HG02798 (cell line): ENCODE data around the gene ZNF398.
A peak's percentile ranks its signal among the peaks of the same experiment; 100 is the strongest.
"Not testable (repeated sequence)": the region's sequence is repeated elsewhere in the genome, so short reads cannot be mapped to it uniquely, and the experiment has no call there.

Experiments used
- ATAC-seq: cut with Tn5 transposase; IDR thresholded peaks from one replicate; pipeline ENCODE4 v1.9.1; 2021; ENCODE audit warnings: mild to moderate bottlenecking; ENCODE audit not compliant: unreplicated experiment, poor library complexity

ZNF398 gene

DNA sequence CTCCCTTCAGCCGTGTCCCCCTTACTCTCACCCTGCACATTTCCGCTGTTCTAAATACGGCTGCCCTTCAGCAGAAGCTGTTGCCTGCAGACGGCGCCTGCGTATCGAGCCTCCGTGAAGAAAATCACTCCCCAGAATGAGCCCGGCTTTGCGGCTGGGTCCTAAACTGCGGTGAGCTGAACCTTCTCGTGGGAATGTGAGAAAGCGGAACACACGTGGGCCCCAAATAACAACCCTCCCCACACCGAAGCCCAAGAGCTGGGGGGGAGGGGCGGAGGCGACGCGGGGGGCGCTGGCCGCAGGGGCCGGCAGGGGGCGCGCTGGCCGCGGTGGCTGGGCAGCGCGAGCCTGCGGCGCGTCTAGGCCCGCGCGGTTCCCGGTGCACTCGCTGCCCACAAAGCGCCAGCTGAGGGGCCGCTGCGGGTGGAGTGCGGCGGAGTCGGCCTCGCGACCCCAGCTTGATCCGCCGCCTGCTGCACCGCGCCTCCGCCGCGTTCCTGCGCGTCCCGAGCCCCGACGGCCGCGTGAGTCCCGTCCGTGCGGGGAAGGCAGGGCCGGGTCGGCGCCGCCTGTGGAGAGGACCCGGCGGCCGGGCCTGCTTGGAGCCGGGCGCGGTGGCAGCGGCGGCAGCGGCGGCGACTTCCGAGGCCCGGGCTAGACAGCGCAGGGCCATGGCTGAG, at the start of gene ZNF398:
ZNF398 (plus strand) TSS at position 382 of the 680 bp plus-strand sequence; CDS start at position 672, 290 bp downstream.
- peak; percentile 79 for ATAC-seq

GRCh38 chr7:149099058-149099457, 48.2 kb upstream of the ZNF398 start:
- no peak for ATAC-seq

- ATAC-seq, result no peak
Observed at GRCh38 chr7:149100821-149101220, 46.4 kb upstream of the ZNF398 start.

GRCh38 chr7:149102666-149103065, 44.6 kb upstream of the ZNF398 start:
- ATAC-seq, result no peak

GRCh38 chr7:149103424-149103823, 43.8 kb upstream of the ZNF398 start:
- ATAC-seq, result no peak

- ATAC-seq, result no peak
Observed at GRCh38 chr7:149104214-149104613, 43.0 kb upstream of the ZNF398 start.

- ATAC-seq, result no peak
Observed at GRCh38 chr7:149104749-149105148, 42.5 kb upstream of the ZNF398 start.

DNA sequence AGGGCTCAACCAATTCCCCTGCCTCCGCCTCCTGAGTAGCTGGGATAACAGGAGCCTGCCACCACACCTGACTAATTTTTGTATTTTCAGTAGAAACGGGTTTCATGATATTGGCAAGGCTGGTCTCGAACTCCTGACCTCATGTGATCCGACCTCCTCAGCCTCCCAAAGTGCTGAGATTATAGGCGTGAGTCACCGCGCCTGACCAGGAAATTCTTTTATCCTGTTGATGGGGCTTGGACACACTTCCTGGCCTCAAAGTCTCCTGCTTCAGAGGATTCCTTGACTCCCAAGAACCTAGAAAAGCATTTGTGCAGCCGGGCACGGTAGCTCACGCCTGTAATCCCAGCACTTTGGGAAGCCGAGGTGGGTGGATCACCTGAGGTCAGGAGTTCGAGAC, 37.3 kb upstream of the ZNF398 start:
- no peak for ATAC-seq

DNA sequence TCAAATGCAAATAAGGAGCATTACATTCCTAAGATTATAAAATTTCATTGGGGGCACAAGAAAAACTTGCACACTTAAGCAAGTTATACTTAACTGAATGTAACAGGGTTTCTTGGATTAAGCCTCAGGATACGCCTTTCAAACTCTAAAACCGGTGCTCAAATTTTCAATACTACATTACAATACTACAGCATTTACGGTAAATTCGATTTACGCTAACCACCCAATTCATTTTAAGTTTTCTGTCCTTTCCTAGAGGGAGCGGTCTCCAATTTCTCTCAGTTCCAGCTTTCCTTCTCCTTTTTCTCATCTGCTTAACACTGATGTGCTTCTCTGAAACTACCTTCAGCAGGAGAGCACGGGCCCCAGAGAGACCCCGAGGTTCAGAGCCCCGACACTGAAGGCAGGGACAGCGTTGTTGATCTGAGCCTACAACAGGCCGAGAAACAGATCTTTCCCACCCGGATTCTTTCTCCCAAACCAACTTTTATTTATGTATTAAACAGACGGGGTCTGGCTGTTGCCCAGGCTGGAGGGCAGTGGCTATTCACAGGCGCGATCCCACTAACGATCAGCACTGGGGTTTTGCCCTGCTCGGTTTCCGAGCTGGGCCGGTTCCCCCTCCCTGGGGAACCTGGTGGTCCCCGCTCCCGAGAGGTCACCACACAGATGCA, 21.9 kb upstream of the ZNF398 start:
- no peak for ATAC-seq

DNA sequence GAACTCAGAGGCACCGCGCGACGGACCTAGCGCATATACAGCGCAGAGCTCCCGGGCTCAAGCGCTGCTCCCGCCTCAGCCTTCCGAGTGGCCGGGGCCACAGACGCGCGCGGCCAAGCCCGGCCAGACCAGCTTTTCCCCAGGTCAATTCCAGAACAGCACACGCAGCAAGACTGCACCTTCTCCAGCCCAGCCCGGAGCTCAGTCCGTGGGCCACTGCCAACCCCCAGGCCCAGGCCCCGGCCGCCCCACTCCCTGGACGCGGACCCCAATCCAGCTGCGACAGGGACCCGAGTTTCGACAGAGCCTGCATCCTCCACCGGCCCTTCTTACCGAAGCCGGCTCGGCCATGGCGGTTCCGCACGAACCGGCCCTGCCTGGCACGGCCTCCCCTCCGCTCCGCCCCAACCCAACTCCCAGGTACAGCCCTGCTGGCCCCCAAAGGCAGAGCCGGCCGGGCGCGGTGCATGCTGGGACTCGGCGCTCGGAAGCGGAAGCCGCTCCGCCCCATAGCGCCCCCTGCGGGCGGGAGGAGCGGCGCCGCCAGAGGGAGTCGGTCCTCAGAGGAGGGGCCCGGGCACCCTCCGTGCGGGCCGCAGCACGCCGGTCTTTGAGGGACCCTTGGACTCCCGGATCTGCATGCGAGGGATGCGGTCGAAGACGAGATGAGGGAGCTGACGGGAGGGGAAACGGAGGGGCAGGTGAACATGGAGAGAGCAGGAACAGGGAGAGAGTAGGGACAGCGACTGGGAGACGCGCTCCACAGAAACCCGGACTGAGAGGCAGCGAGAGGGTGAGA, 21.2 kb upstream of the ZNF398 start, which contains the start of gene ZNF425:
ZNF425 (minus strand) TSS at position 462 of the 799 bp plus-strand sequence; CDS start at position 351, 111 bp downstream.
- ATAC-seq, result peak; percentile 89

DNA sequence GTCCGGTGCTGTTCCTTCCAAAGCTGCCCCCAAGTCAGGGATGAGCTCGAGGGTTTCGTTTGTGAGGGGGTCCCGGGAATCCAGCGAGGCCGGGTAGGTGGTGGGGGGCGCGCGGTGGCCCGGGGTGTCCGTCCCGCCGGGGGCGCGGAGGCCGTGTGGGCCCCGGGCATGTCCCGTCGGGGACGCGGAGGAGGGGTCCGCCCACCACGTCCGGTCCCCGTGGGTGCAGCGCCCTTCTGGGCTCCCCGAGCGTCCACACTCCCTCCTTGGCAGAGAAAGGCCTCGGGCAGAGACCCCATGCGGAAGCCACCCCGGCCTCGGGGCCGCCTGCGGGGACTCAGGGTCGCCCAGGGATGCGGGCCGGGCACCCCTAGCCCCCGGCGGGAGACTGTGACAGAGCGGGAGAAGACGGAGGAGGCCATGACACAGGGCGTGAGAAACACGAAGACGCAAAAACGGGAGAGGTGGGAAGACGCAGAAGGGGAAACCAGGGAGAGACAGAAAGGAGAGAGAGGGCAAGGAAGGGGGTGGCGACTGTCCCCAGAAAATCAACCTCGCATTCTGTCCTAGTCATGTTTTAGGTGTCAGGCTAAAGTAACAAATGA, 20.5 kb upstream of the ZNF398 start:
- peak; percentile 40 for ATAC-seq

GRCh38 chr7:149130572-149131198, 16.6 kb upstream of the ZNF398 start:
- no peak for ATAC-seq

GRCh38 chr7:149133028-149133710, 14.1 kb upstream of the ZNF398 start:
- ATAC-seq, result no peak

DNA sequence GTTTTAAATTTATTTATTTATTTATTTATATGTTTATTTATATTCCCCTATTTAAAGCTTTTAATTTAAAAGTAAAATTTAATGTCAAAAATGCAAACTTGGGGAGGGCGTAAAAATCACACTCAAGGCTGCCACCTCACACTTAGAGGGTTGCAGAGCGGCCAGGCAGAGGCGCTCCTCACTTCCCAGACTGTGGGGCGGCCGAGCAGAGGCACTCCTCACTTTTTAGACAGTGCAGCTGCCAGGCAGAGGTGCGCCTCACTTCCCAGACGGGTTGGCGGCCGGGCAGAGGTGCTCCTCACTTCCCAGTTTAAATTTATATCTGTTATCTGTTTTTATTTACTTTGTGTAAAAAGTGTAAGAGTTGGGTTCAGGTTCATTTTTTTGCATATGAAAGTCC, 11.1 kb upstream of the ZNF398 start:
- no peak for ATAC-seq

GRCh38 chr7:149140831-149141230, 6.4 kb upstream of the ZNF398 start:
- no peak for ATAC-seq

- no peak for ATAC-seq
Observed at GRCh38 chr7:149141893-149142292, 5.4 kb upstream of the ZNF398 start.

- not testable (repeated sequence) for ATAC-seq
Observed at GRCh38 chr7:149144436-149144922, 2.8 kb upstream of the ZNF398 start.

- ATAC-seq, result no peak
Observed at GRCh38 chr7:149145031-149145845, 2.0 kb upstream of the ZNF398 start.
